Stimulated activated CD4-positive, alpha-beta T cell treated with anti-CD3 and anti-CD28 coated beads, Interleukin-2, amount 100 ng/mL, for 24 hours (primary cell): ENCODE results near the gene DLK1.

Source experiments
- DNase-seq, 2 donors: peaks; one replicate each; pipeline ENCODE4 v3.0.0-alpha.2; 2020

Gene DLK1

DNA sequence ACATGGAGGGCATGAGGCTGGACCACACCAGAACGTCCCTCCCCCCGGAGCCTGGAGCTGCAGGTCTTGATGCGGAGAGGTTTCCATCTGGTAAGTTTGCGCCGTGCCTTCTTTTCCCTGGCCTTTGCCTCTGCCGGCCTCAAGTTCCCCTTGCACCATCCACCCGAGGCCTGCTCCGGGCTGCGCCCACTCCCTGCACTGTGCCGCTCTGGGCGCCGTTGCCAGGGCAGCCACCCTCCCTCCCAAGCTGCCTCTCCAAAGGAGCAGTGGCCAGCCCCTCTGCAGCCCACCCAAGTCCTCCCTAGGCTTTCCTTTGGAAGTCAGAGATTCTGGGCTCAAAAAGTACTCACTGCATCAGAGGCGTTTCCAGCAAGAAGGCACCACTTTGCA is 53.0 kb downstream of the DLK1 start:
- no peak for DNase-seq

DNA sequence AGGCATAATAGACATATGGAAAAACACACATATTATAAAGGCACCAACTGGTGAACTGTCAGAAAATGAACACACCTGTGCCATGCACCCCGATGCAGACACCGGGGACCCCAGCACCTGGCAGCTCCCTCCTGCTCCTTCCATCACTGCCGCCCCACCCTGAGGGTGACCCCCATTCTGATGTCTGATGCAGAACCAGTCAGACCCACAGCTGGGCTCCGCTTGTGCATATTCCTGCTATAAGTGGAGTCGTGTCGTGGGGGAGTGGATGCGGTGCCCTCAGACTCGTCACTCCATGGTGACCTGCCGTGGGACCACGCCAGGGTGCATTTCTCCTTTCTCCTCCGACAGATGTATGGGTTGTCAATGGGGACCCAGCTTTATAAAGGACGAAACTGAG is 53.6 kb downstream of the DLK1 start:
- no peak for DNase-seq

DNA sequence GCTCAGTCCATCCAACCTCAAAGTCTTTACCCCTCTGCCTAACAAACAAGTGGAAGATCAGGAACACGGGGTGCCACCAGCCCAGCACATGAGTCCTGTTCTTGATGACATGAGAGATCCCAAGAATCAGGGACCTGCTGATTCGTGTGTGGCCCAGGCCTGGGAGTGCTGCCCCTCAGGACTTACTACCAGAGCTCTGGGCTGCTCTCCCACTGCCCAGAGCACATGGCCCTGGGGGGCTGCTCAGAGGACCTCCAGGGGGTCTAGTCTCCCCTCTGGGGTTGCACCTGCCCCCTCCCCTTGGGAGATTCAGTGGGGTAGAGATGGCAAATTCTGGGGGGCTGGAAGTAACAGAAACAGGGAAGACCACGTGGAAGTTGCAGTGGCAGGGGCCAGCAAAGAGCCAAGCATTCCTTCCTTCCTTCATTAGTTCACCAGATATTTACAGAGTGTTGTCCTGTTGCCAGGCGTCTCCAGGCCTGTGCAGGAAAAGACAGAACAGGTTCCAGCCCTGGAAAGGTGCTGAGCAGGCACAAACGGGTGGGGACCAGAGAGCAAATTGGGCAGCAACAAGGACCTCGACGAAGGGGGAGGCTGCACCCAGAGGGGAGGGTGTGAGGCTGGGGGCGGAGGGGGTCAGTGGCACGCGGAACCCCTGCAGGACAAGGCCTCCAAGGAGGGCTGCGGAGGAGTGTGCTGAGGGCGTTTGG is 54.1 kb downstream of the DLK1 start:
- no peak for DNase-seq

DNA sequence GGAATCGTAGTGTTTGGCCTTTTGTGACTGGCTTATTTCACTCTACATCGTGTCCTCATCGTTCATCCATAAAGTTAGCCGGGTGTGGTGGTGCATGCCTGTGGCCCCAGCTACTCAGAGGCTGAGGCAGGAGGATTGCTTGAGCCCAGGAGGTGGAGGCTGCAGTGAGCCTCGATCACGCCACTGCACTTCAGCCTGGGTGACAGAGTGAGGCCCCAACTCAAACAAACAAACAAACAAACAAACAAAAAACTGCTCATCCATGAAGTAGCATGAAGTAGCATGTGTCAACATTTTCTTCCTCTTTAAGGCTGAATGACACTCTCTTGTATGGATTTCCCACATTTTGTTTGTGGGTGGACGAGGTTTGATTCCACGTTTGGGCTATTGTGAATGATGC is 55.3 kb downstream of the DLK1 start:
- DNase-seq: no peak

DNA sequence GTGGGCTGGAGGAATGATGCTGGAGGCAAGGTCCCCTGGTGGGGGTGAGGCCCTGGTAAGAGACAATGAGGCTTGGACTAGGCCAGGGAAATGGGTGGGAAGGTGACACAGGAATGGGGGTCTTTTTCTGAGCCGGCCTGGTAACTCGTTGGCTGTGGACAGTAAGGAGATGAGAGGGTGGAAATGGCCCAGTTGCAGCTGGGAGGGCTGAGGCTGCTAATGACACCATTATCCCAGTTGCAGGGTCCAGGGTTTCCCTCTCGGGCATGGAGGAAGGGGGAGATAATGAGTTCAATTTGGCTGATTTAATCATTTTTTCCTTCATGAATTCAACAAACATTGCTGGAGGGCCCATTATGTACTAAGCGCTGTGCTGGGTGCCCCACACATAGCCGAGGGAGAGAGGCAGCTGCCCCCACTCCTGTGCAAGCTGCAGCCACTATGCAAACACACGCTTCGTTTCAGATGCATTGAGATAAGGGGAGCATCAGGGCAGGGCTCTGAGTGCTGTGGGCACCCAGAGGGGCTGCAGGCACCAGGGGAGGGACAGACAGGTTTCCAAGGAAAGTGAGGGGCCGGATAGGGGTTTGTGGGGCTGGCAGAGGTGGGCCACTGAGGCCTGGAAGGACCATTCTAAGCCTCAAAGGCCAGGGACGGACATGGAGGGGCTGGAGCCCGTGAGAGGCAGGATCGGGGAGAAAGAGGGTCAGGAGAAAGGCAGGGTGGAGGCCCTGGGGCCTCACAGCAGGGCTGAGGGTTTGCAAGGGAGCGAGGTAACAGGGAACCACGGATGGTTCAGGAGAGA is 56.0 kb downstream of the DLK1 start:
- DNase-seq: no peak

DNA sequence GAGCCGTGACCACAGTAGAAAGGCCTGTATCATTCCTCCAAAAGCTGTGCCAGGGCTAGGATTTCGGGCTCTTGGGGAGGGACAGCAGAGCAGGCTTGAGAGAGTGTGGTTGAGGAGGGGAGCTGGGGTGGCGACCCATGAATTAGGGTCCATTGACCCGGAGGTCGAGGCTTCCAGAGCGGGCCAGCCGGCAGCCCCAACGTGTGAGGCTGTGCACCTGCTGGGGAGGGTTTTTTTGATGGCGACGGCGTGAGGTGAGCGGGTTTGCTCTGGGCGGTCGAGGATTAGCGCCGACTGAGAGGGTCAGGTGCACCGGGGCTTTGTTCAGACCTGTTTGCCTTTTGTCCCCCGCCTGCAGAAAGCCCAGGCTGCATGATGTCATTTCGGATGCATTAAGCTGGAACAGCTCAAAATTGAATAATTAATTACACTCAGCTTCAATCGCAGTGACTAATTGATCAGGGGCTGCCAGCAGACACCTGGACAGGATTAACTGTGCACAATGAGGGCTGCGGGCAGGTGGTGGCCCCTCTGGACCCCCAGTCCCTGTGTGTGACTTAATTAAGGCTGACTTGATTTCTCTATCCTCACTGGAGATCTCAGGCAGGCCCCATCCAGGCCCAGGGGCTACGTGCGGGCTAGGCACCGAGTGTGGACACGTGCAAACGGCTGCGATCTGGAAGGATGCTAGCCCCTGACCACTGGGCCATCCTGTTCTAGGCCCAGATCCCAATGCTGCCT is 57.1 kb downstream of the DLK1 start:
- DNase-seq: no peak

DNA sequence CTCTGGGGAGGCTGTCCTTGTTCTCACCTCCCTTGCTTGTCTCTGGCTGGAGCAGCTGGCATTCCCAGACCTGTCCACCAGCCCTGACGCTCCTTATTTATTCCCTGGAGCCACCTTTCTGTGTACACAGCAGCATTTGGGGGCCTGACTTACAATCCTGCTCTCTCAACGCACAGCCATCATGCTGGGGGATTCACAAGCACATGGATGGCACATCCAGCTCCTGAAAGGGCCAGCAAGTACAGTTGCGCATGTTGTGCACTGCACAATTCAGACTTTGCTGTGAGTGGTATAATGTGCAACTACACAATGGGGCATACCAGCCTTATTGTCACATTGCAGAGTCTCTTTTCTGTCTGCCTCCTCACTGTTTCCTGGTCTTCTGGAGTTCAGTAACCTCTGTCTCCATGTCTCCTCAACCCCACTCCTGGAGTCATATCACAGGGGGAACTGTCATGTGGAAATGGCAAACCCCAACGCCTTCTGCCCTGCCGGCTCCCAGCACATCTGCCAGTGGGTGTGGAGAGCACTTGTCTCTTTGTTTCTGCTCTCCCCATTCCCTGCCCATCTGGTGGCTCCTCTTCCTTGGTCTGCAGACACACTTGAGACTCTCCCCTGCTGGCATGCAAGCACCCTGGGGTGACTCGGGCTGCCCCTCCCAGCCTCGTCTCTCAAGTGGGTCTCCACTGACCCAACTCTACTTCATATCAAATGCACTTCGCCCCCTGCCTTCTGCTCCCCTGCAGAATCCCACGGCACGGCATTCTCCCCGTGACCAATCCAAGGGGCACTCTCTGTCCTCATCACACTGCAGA is 58.0 kb downstream of the DLK1 start:
- no peak for DNase-seq

DNA sequence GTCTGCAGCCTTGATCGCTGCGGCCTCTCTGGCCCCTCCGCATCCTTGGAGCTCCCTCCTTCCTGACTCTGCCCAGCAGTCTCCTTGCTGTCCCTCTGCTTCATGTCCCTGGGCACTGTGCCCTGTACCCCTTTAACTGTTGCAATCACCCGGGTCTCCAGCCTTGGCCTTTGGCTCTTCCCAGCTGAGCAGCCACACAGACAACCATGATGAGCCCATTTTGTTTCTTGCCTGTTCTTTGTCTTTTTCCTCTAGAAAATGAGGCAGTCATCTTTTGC is 58.6 kb downstream of the DLK1 start:
- no peak for DNase-seq

DNA sequence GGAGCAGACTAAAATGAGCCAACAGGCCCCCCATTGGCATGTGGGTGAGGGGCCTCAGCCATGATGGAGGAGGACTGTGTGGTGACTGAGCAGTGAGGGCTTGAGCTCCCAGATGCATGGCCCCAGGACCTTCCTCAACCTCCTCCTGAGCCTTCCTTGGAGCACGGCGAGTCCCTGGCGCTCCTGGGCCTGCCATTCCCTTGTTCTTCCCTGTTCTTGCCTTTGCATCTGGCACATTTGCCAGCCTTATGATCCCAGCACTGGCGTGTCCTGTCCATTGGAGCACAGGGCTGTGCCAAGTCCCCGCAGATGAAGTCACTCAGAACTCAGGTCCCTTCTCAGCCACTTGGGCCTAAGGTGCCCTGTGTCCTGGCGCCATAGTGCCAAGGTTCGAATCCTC is 58.9 kb downstream of the DLK1 start:
- DNase-seq: no peak

DNA sequence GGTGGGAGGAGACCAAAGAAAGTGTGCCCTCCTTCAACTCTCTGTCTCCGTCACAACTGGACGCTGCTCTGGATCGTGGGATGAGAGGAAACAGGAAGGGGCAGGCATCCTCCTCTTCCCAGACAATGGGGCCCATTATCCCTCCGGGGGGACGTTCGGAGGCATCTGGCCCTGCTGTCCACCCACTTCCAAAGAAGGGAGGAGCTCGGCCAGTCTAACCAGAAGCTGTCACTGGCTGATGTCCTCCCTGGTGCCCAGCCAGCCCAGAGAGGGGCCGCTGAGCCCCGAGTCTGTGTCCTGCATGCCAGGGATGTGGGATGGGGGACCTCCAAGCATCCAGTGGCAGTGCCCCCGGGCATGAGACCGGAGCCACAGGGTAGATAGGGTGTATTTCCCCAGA is 59.4 kb downstream of the DLK1 start:
- no peak for DNase-seq

DNA sequence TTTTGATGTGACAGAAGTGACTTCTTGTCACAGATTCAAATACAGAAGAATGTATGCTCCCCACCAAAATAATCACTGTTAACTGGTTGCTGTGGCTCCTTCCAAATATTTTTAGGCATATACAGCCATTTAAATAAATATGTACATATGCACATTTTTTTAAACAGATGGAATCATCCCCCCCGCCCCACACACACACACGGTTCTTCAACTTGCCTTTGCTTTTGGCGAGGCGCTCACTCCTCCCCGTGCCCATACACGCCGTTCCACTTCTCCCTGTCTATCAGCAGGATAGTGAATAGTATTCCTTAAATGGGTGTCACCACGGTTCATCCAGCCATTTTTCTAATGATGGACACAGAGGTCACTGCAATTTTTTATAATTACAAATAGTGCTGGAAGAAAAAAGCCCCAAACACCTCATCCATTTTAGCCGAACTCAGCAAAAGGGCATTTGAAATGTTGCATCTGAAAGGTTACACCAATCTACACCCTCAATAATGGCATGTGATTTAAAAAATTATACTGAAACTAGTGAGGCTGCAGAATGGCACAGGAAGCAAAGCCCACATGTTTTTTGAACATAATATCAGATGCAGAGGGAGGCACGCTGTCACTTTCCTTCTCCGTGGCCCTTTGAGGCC is 60.0 kb downstream of the DLK1 start:
- DNase-seq: no peak

DNA sequence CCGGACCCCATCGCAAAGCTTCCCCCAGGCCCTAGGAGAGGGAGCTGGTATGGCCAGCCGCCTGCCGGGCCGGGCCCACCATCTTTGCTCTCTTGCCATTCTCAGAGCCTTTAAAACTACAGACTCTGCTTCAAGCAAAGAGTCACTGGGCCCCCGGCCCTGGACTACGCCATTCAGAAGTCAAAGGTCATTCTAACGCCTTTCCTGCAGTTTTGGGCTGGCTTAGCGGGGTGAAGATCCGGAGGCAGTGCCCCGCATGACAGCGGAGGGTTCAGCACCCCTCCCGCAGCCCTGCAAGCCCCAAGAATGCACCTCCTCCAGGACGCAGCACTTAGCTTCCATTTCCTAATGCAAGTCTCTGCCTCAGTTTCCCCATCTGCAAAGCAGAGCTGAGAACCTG is 61.0 kb downstream of the DLK1 start:
- DNase-seq: no peak
